Ishikawa (cell line): ENCODE data around the gene DGKD.

Experiments used
- CEBPB ChIP-seq: IDR thresholded peaks from 2 replicates; pipeline ENCODE4 v1.6.1; 2012
- CREB1 ChIP-seq: IDR thresholded peaks from 2 replicates; pipeline ENCODE4 v1.6.1; 2012; ENCODE audit warnings: low read depth
- EGR1 ChIP-seq: IDR thresholded peaks from 2 replicates; pipeline ENCODE4 v1.6.1; 2012
- EP300 ChIP-seq: IDR thresholded peaks from 2 replicates; pipeline ENCODE4 v1.6.1; 2012; ENCODE audit warnings: borderline replicate concordance
- FOXM1 ChIP-seq: IDR thresholded peaks from 2 replicates; pipeline ENCODE4 v1.6.1; 2012; ENCODE audit warnings: low read depth, borderline replicate concordance
- NFIC ChIP-seq: IDR thresholded peaks from 2 replicates; pipeline ENCODE4 v1.6.1; 2012
- RAD21 ChIP-seq: IDR thresholded peaks from 2 replicates; pipeline ENCODE4 v1.6.1; 2012; ENCODE audit warnings: low read depth
- TAF1 ChIP-seq: IDR thresholded peaks from 2 replicates; pipeline ENCODE4 v1.6.1; 2012; ENCODE audit warnings: low read depth, mild to moderate bottlenecking
- TCF12 ChIP-seq: IDR thresholded peaks from 2 replicates; pipeline ENCODE4 v1.6.1; 2012; ENCODE audit warnings: low read depth
- TEAD4 ChIP-seq: IDR thresholded peaks from 2 replicates; pipeline ENCODE4 v1.6.1; 2012
- YY1 ChIP-seq: IDR thresholded peaks from 2 replicates; pipeline ENCODE4 v1.6.1; 2012; ENCODE audit warnings: low read depth
- ZBTB7A ChIP-seq: IDR thresholded peaks from 2 replicates; pipeline ENCODE4 v1.6.1; 2012; ENCODE audit warnings: low read depth
- TF ChIP-seq, protein P1 (sequence below): IDR thresholded peaks from 2 replicates; pipeline ENCODE4 v1.6.1; 2012; ENCODE audit warnings: low read depth, mild to moderate bottlenecking
- TF ChIP-seq, protein P2 (sequence below): IDR thresholded peaks from 2 replicates; pipeline ENCODE4 v1.6.1; 2012
- TF ChIP-seq, protein P3 (sequence below): IDR thresholded peaks from 2 replicates; pipeline ENCODE4 v1.6.1; 2012

DGKD gene

DNA sequence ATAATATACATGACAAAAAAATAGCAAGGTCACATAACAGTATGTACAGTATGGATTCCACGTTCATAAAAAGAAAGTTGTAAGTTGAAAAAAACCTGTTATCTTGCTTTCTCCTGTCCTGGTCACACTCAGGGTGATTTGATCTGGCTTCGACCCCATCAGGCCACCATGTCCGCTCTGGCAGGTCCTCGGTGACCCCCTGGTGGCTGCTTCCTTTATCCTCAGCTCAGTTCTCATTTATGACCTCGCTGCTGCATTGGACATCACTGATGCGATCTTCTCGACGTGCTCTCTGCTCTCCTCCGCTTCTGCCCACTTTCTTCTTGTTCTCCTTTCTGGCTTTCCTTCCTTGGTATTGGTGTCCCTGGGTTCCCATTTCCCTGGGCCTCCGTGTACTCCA is 29.7 kb downstream of the DGKD start:
- TF ChIP-seq FOXM1 (no peak), RAD21 (no peak), TCF12 (no peak), ZBTB7A (no peak), TAF1 (no peak), CEBPB (no peak), YY1 (no peak)
- TF ChIP-seq, protein P1, sequence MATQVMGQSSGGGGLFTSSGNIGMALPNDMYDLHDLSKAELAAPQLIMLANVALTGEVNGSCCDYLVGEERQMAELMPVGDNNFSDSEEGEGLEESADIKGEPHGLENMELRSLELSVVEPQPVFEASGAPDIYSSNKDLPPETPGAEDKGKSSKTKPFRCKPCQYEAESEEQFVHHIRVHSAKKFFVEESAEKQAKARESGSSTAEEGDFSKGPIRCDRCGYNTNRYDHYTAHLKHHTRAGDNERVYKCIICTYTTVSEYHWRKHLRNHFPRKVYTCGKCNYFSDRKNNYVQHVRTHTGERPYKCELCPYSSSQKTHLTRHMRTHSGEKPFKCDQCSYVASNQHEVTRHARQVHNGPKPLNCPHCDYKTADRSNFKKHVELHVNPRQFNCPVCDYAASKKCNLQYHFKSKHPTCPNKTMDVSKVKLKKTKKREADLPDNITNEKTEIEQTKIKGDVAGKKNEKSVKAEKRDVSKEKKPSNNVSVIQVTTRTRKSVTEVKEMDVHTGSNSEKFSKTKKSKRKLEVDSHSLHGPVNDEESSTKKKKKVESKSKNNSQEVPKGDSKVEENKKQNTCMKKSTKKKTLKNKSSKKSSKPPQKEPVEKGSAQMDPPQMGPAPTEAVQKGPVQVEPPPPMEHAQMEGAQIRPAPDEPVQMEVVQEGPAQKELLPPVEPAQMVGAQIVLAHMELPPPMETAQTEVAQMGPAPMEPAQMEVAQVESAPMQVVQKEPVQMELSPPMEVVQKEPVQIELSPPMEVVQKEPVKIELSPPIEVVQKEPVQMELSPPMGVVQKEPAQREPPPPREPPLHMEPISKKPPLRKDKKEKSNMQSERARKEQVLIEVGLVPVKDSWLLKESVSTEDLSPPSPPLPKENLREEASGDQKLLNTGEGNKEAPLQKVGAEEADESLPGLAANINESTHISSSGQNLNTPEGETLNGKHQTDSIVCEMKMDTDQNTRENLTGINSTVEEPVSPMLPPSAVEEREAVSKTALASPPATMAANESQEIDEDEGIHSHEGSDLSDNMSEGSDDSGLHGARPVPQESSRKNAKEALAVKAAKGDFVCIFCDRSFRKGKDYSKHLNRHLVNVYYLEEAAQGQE, result no peak

DNA sequence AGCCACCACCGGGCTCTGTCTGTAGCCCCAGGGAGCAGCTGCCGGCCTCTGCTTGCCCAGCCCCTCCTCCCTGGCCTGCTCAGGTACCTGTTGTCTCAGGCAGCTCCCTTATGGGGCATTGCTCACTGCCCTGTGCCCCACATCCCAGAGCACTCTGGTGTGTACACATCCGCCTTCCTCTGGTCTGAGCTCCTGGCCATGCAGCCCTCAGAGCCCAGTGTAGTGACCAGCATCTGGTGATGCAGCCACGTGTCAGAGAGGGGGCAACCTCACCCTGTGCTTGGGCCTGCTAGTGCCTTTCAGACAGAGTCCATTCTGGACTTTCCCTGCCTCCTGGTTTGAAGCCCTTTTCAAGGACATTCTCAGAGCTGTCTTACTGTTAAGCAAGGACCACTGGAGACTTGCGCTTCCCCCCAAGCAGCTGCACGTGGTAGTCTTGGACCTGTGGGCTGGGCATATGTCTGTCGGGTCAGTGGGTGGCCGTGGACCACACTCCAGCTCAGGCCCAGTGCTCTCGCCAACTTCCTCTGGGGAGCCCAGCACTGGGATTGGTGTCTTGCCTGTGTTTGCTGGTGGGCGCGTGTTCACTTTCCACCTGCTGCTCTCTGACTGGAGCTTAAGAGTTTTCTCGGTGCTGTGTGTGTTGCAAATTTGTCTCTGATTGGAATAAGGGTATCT is 30.7 kb downstream of the DGKD start:
- TF ChIP-seq TAF1, result no peak
- TF ChIP-seq TCF12, result no peak
- TF ChIP-seq TEAD4, result no peak
- no peak for TF ChIP-seq CEBPB
- TF ChIP-seq RAD21, result no peak
- no peak for TF ChIP-seq YY1
- TF ChIP-seq EGR1, result no peak

DNA sequence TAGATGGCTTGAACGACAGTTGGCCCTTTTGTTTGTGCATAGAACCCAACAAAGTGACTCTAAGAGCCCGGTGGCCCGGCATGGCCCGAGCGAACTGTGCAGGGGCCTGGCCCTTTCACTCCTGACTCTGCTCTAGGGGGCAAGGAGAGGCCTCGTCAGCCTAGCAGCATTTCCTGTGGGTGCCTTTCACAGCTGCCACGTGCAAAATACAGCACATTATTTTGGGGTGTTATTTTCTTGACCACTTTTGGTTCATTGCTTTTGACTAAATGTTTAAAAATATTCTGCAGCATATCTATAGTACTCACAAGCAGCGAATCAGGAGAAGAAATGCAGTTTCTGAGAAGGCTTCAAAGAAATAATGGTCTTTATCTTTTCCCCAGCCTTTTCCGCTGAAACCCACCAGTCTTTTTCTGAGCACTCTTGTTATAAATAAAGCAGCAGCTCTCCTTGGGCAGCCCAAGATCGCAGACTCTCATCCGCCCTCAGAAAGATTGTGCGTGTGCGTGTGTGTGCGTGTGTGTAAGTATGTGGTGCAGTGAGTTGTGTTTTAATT is 31.3 kb downstream of the DGKD start:
- TF ChIP-seq, protein P1, result no peak
- TF ChIP-seq TAF1 (no peak), RAD21 (no peak), YY1 (no peak), TEAD4 (no peak), EP300 (no peak), TCF12 (no peak), FOXM1 (no peak), ZBTB7A (no peak), NFIC (no peak), CREB1 (no peak), CEBPB (no peak), EGR1 (no peak)
- TF ChIP-seq, protein P2, sequence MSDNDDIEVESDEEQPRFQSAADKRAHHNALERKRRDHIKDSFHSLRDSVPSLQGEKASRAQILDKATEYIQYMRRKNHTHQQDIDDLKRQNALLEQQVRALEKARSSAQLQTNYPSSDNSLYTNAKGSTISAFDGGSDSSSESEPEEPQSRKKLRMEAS, result no peak
- TF ChIP-seq, protein P3, sequence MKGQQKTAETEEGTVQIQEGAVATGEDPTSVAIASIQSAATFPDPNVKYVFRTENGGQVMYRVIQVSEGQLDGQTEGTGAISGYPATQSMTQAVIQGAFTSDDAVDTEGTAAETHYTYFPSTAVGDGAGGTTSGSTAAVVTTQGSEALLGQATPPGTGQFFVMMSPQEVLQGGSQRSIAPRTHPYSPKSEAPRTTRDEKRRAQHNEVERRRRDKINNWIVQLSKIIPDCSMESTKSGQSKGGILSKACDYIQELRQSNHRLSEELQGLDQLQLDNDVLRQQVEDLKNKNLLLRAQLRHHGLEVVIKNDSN, result no peak

DNA sequence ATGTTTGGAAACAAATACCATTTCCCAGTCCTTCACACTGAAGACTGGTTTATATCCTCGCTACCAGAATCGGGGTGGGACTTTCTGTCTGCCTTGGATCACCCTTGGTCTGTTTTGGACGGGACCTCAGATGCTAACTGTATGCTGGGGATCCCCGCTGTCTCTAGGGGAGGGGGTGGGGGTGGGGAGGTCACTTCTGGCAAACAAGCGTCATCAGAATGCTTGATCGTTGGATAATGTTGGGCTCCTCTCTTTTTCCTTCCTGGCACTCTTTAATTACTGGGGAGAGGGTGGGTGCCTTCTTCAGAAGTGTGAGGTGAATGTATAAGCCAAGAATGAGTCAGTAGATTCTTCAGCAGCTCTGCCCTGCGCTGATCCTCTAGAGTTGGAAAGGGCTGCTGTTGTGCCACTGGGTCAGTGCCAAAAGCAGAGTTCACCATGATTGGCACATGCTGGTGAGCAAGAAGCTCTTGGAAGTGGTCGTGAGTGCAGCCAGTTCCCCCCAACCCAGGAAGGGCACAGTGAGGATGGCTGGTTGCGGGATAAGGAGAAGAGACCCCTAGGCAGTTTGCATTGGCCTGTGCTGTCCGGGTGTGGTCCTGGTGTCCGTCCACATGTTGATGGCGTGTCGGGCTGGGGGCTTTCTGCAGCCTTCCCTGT is 32.2 kb downstream of the DGKD start:
- TF ChIP-seq EGR1 (no peak), RAD21 (no peak), CREB1 (no peak), TCF12 (no peak), CEBPB (no peak), ZBTB7A (no peak), FOXM1 (no peak), TAF1 (no peak), NFIC (no peak), TEAD4 (no peak), EP300 (no peak)
- TF ChIP-seq, protein P2, result no peak
- TF ChIP-seq, protein P1, result no peak
- TF ChIP-seq, protein P3, result no peak
